Stimulated activated CD8-positive, alpha-beta memory T cell treated with anti-CD3 and anti-CD28 coated beads, Interleukin-12 subunit alpha, Interleukin-12 subunit beta, amount 100 ng/mL, for 24 hours (primary cell): ENCODE data around the gene SMIM45.

ENCODE experiments used
- DNase-seq: peaks from one replicate; pipeline ENCODE4 v3.0.0-alpha.2; 2020; ENCODE audit errors: extremely low read depth

The SMIM45 gene

DNA sequence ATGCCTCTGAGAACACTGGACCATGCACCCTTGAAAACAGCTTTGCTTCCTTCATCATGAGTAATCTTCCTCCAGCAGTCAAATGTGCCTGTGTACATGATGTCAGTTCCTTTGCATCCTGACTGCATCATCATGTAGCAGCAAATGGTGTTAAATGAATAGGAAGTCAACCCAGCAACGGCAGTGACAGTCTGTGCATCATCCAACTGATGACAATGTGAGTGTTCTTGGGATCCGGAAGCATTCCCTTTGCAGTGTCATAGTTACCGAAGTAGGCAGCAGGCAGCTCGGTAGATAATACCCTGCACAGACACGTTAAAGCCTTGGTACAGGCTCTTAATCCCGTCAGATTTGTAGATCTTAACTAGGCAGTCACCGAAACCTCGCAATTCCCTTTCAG, 49.2 kb downstream of the SMIM45 start:
- no peak for DNase-seq

DNA sequence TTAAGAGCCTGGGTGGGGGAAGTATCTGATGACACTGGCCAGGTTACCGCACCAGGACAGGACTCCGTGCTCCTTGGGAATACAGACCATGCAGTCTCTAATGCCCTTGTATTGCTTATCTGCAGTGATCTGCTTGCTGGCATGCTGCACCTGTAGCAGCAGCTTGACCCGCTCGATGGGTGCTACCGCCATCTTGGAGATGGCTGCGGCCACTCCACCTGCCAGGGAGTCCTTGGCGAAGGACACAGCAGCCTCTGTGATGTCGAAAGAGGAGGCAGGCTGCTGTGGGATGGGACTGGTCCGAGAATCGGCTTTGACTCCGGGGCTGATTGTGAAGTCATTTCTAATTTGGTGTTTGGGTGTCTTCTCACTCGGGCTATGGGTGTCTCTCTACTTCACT, 49.8 kb downstream of the SMIM45 start:
- DNase-seq, result no peak

DNA sequence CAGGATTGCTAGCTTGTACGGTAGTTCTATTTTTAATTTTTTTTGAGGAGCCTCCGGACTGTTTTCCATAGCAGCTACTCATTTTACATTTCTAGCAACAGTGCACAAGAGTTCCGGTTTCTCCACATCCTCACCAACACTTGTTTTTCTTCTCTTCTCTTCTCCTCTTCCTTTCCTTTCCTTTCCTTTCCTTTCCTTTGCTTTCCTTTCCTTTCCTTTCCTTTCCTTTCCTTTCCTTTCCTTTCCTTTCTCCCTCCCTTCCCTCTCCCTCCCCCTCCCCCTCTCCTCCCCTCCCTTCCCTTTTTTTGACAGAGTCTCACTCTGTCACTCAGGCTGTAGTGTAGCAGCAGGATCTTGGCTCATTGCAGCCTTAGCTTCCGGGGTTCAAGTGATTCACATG, 56.0 kb downstream of the SMIM45 start:
- no peak for DNase-seq
